ENCODE measurements around the gene SEPTIN2. TPM values are rescaled to one million over a fixed set of nuclear protein-coding genes. Genes with fewer than 3 reads are reported as not detected.
"Not testable (repeated sequence)": the region's sequence is repeated elsewhere in the genome, so short reads cannot be mapped to it uniquely, and the experiment has no call there.

SEPTIN2 gene
- polyA plus RNA-seq, 4 donors = 539 to 647 (median 628) TPM

- DNase-seq (ENCODE audit: low read depth in 4 of 4, low spot score in 3 of 4) = no peak
Observed at GRCh38 chr2:241286348-241287090, 29.2 kb upstream of the SEPTIN2 start.

- DNase-seq (ENCODE audit: low read depth in 4 of 4, low spot score in 3 of 4) = no peak
Observed at GRCh38 chr2:241288324-241288888, 27.3 kb upstream of the SEPTIN2 start.

GRCh38 chr2:241289053-241289452 lies 26.7 kb upstream of the SEPTIN2 start:
- DNase-seq (ENCODE audit: low read depth in 4 of 4, low spot score in 3 of 4) = no peak

- DNase-seq (ENCODE audit: low read depth in 4 of 4, low spot score in 3 of 4) = no peak
Observed at GRCh38 chr2:241289597-241289996, 26.1 kb upstream of the SEPTIN2 start.

GRCh38 chr2:241291153-241291552 lies 24.6 kb upstream of the SEPTIN2 start:
- no peak for DNase-seq (ENCODE audit: low read depth in 4 of 4, low spot score in 3 of 4)

- DNase-seq (ENCODE audit: low read depth in 4 of 4, low spot score in 3 of 4) = no peak
Observed at GRCh38 chr2:241291977-241292376, 23.7 kb upstream of the SEPTIN2 start.

- not testable (repeated sequence) for DNase-seq (ENCODE audit: low read depth in 4 of 4, low spot score in 3 of 4)
Observed at GRCh38 chr2:241293378-241293797, 22.3 kb upstream of the SEPTIN2 start.

GRCh38 chr2:241295326-241296095 lies 20.2 kb upstream of the SEPTIN2 start:
- no peak for DNase-seq (ENCODE audit: low read depth in 4 of 4, low spot score in 3 of 4)

GRCh38 chr2:241296767-241297166 lies 19.0 kb upstream of the SEPTIN2 start:
- no peak for DNase-seq (ENCODE audit: low read depth in 4 of 4, low spot score in 3 of 4)

- DNase-seq (ENCODE audit: low read depth in 4 of 4, low spot score in 3 of 4) = no peak
Observed at GRCh38 chr2:241298673-241299072, 17.1 kb upstream of the SEPTIN2 start.

GRCh38 chr2:241300000-241300399 lies 15.7 kb upstream of the SEPTIN2 start:
- DNase-seq (ENCODE audit: low read depth in 4 of 4, low spot score in 3 of 4) = no peak

GRCh38 chr2:241302083-241302482 lies 13.6 kb upstream of the SEPTIN2 start:
- no peak for DNase-seq (ENCODE audit: low read depth in 4 of 4, low spot score in 3 of 4)

GRCh38 chr2:241302759-241303651 lies 12.7 kb upstream of the SEPTIN2 start:
- no peak for DNase-seq (ENCODE audit: low read depth in 4 of 4, low spot score in 3 of 4)

- no peak for DNase-seq (ENCODE audit: low read depth in 4 of 4, low spot score in 3 of 4)
Observed at GRCh38 chr2:241304039-241304670, 11.6 kb upstream of the SEPTIN2 start.

- no peak for DNase-seq (ENCODE audit: low read depth in 4 of 4, low spot score in 3 of 4)
Observed at GRCh38 chr2:241307055-241307454, 8.7 kb upstream of the SEPTIN2 start.

GRCh38 chr2:241308267-241308666 lies 7.5 kb upstream of the SEPTIN2 start:
- DNase-seq (ENCODE audit: low read depth in 4 of 4, low spot score in 3 of 4) = no peak

GRCh38 chr2:241308832-241309500 lies 6.8 kb upstream of the SEPTIN2 start:
- no peak for DNase-seq (ENCODE audit: low read depth in 4 of 4, low spot score in 3 of 4)

- no peak for DNase-seq (ENCODE audit: low read depth in 4 of 4, low spot score in 3 of 4)
Observed at GRCh38 chr2:241309684-241310117, 6.0 kb upstream of the SEPTIN2 start.

- DNase-seq (ENCODE audit: low read depth in 4 of 4, low spot score in 3 of 4) = no peak
Observed at GRCh38 chr2:241310917-241311566, 4.7 kb upstream of the SEPTIN2 start.
